Endodermal cell (in vitro differentiated cells): ENCODE results near the gene DOK3. TPM values are rescaled to one million over a fixed set of nuclear protein-coding genes. Genes with fewer than 3 reads are reported as not detected.

Source experiments
- DNase-seq: peaks from one replicate; pipeline ENCODE4 v3.0.0-alpha.2; 2017
- H3K27ac ChIP-seq: 2 replicates; pipeline ENCODE4 v1.5.1; 2013; ENCODE audit warnings: mild to moderate bottlenecking, low read depth, low read length, moderate library complexity
- H3K27me3 ChIP-seq: 2 replicates; pipeline ENCODE4 v1.6.1; 2013; ENCODE audit warnings: mild to moderate bottlenecking, low read length, moderate library complexity; ENCODE audit not compliant: insufficient read depth, control insufficient read depth, poor library complexity, severe bottlenecking
- H3K36me3 ChIP-seq: 2 replicates; pipeline ENCODE4 v1.7.0; 2013; ENCODE audit warnings: mild to moderate bottlenecking, low read length, moderate library complexity; ENCODE audit not compliant: control insufficient read depth, insufficient read depth
- H3K4me1 ChIP-seq: one replicate; pipeline ENCODE4 v1.7.0; 2013; ENCODE audit warnings: low read length; ENCODE audit not compliant: control insufficient read depth, insufficient read depth
- H3K4me3 ChIP-seq: 2 replicates; pipeline ENCODE4 v1.5.1; 2013; ENCODE audit warnings: mild to moderate bottlenecking, low read length, moderate library complexity
- H3K9ac ChIP-seq: 2 replicates; pipeline ENCODE4 v1.6.1; 2013; ENCODE audit warnings: mild to moderate bottlenecking, low read length, moderate library complexity; ENCODE audit not compliant: poor library complexity, severe bottlenecking; ENCODE audit errors: extremely low read depth
- H3K9me3 ChIP-seq: 2 replicates; pipeline ENCODE4 v1.6.1; 2013; ENCODE audit warnings: mild to moderate bottlenecking, low read length, moderate library complexity; ENCODE audit not compliant: control insufficient read depth
- H3K27ac Mint-ChIP-seq: 2 replicates; pipeline ENCODE4 v1.8.0; 2020; ENCODE audit warnings: mixed read lengths
- H3K27me3 Mint-ChIP-seq: 2 replicates; pipeline ENCODE4 v1.8.0; 2021; ENCODE audit warnings: mild to moderate bottlenecking, mixed read lengths; ENCODE audit not compliant: insufficient read depth
- H3K36me3 Mint-ChIP-seq: 2 replicates; pipeline ENCODE4 v1.8.0; 2020; ENCODE audit warnings: low read depth, mixed read lengths
- H3K4me1 Mint-ChIP-seq: 2 replicates; pipeline ENCODE4 v1.8.0; 2020; ENCODE audit warnings: mixed read lengths
- H3K4me3 Mint-ChIP-seq: 2 replicates; pipeline ENCODE4 v1.8.0; 2020; ENCODE audit warnings: mild to moderate bottlenecking, moderate library complexity, mixed read lengths
- H3K9me3 Mint-ChIP-seq: 2 replicates; pipeline ENCODE4 v1.8.0; 2020; ENCODE audit warnings: mild to moderate bottlenecking, mixed read lengths
- CTCF ChIP-seq: fragments of 200-600 bp; sonication (generic); conservative IDR thresholded peaks from 2 replicates; pipeline ENCODE4 v1.5.0; 2021; ENCODE audit warnings: antibody characterized with exemption, mild to moderate bottlenecking
- WGBS, 2 experiments: methylation state at CpG; one replicate each; pipeline versions ENCODE4 v1.1.5 to v1.1.7; 2013; ENCODE audit warnings: missing lambda C conversion rate in 2 of 2, mixed read lengths in 1 of 2; ENCODE audit not compliant: insufficient coverage in 1 of 2, insufficient read length in 1 of 2; 5-methylcytosine and 5-hydroxymethylcytosine counted together
- total RNA-seq, 2 donors: library from RNA; stranded (reverse); fragmentation: NEBNext Ultra II Directional in 1 of 2; extraction: Animal tissue kit (Norgen Biotek cat#: 25700) in 1 of 2; gene quantifications; 2 replicates in 1 of 2; 3 replicates in 1 of 2; pipeline ENCODE4 v1.2.1, GENCODE V29; 2021

DOK3 gene
- total RNA-seq, 2 donors from 2014 or later, result 2.1 to 7.7 TPM

GRCh38 chr5:177496070-177496726, 13.4 kb downstream of the DOK3 start:
- Histone ChIP-seq H3K4me3 (peak overlapping the region; percentile 92), H3K9me3 (no peaks in the 10 kb centered on the region), H3K9ac (peak overlapping the region; percentile 71), H3K27ac (peak overlapping the region; percentile 93), H3K4me1 (peaks cover 17% of the 10 kb centered on the region), H3K27me3 (peaks cover 14% of the 10 kb centered on the region), H3K36me3 (peaks cover 38% of the 10 kb centered on the region)
- TF ChIP-seq CTCF, result peak; percentile 62
- peaks cover 26% of the 10 kb centered on the region for H3K4me1 Mint-ChIP-seq
- peaks cover 25% of the 10 kb centered on the region for H3K36me3 Mint-ChIP-seq
- 13 to 15% methylated on average over 10 to 12 of the region's 12 CpGs for WGBS, 2 experiments
- peaks cover 30% of the 10 kb centered on the region for H3K27me3 Mint-ChIP-seq
- peak overlapping the region; percentile 94 for H3K27ac Mint-ChIP-seq
- H3K9me3 Mint-ChIP-seq, result no peaks in the 10 kb centered on the region
- peak overlapping the region; percentile 74 for H3K4me3 Mint-ChIP-seq
- DNase-seq, result peak; percentile 86

GRCh38 chr5:177495243-177496060, 14.2 kb downstream of the DOK3 start:
- H3K4me3 ChIP-seq, result peak overlapping the region; percentile 92
- H3K36me3 ChIP-seq, result peaks cover 45% of the 10 kb centered on the region
- Mint-ChIP-seq H3K4me1 (peaks cover 28% of the 10 kb centered on the region), H3K9me3 (no peaks in the 10 kb centered on the region), H3K27ac (peak overlapping the region; percentile 94), H3K36me3 (peaks cover 29% of the 10 kb centered on the region), H3K4me3 (peak overlapping the region; percentile 74), H3K27me3 (peaks cover 28% of the 10 kb centered on the region)
- peak overlapping the region; percentile 93 for H3K27ac ChIP-seq
- no peak for TF ChIP-seq CTCF
- peak; percentile 96 for DNase-seq
- peak overlapping the region; percentile 71 for H3K9ac ChIP-seq
- peaks cover 14% of the 10 kb centered on the region for H3K27me3 ChIP-seq
- no peaks in the 10 kb centered on the region for H3K9me3 ChIP-seq
- WGBS, 2 experiments, result 47 to 57% methylated on average over 8 to 14 of the region's 14 CpGs
- peaks cover 17% of the 10 kb centered on the region for H3K4me1 ChIP-seq

- H3K4me1 Mint-ChIP-seq, result peaks cover 28% of the 10 kb centered on the region
- Histone ChIP-seq H3K27ac (peak overlapping the region; percentile 93), H3K9me3 (no peaks in the 10 kb centered on the region), H3K36me3 (peaks cover 54% of the 10 kb centered on the region), H3K4me1 (peaks cover 17% of the 10 kb centered on the region), H3K9ac (peak overlapping the region; percentile 51), H3K4me3 (peak overlapping the region; percentile 92), H3K27me3 (peaks cover 14% of the 10 kb centered on the region)
- 63 to 81% methylated on average over 6 to 10 of the region's 11 CpGs for WGBS, 2 experiments
- no peak overlapping the region for H3K4me3 Mint-ChIP-seq
- DNase-seq, result peak; percentile 92
- peaks cover 19% of the 10 kb centered on the region for H3K27me3 Mint-ChIP-seq
- peaks cover 35% of the 10 kb centered on the region for H3K36me3 Mint-ChIP-seq
- H3K9me3 Mint-ChIP-seq, result no peaks in the 10 kb centered on the region
- H3K27ac Mint-ChIP-seq, result peak overlapping the region; percentile 79
- TF ChIP-seq CTCF, result peak; percentile 49
Measured at GRCh38 chr5:177494346-177495195, 15.1 kb downstream of the DOK3 start.
